Measurements from ENCODE around the gene DOCK3.
A peak's percentile ranks its signal among the peaks of the same experiment; 100 is the strongest.

The DOCK3 gene

GRCh38 chr3:51388286-51389029 lies 713.7 kb downstream of the DOCK3 start:
- DNase-seq (ENCODE audit: low spot score) = no peak

- peak; percentile 59 for DNase-seq (ENCODE audit: low spot score)
These were observed 714.9 kb downstream of the DOCK3 start for GRCh38 chr3:51389423-51390183.

GRCh38 chr3:51390246-51391074 lies 715.7 kb downstream of the DOCK3 start:
- DNase-seq (ENCODE audit: low spot score) = no peak

- DNase-seq (ENCODE audit: low spot score) = peak; percentile 97
These were observed 716.4 kb downstream of the DOCK3 start, which contains the start of gene RBM15B for GRCh38 chr3:51391075-51391565. TSS of gene RBM15B (plus strand) at chr3:51391285. CDS start at chr3:51391400, 115 bp downstream.

GRCh38 chr3:51391566-51392354 lies 717.0 kb downstream of the DOCK3 start:
- peak; percentile 44 for DNase-seq (ENCODE audit: low spot score)

DNA sequence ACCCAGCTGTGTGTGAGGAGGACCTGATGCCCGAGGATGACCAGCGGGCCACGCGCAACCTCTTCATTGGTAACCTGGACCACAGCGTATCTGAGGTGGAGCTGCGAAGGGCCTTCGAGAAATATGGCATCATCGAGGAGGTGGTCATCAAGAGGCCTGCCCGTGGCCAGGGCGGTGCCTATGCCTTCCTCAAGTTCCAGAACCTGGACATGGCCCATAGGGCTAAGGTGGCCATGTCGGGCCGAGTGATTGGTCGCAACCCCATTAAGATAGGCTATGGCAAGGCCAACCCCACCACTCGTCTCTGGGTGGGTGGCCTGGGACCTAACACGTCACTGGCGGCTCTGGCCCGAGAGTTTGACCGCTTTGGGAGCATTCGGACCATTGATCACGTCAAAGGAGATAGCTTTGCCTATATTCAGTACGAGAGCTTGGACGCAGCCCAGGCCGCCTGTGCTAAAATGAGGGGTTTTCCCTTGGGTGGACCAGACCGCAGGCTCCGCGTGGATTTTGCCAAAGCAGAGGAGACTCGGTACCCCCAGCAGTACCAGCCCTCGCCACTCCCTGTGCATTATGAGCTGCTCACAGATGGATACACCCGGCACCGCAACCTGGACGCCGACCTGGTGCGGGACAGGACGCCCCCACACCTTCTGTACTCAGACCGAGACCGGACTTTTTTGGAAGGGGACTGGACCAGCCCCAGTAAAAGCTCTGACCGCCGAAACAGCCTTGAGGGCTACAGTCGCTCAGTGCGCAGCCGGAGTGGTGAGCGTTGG lies 717.8 kb downstream of the DOCK3 start:
- no peak for DNase-seq (ENCODE audit: low spot score)

DNA sequence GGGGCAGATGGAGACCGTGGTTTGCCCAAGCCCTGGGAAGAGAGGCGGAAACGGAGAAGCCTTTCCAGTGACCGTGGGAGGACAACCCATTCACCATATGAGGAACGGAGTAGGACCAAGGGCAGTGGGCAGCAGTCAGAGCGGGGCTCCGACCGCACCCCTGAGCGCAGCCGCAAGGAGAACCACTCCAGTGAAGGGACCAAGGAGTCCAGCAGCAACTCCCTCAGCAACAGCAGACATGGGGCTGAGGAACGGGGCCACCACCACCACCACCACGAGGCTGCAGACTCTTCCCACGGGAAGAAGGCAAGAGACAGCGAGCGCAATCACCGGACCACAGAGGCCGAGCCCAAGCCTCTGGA lies 718.4 kb downstream of the DOCK3 start:
- DNase-seq (ENCODE audit: low spot score) = no peak

DNA sequence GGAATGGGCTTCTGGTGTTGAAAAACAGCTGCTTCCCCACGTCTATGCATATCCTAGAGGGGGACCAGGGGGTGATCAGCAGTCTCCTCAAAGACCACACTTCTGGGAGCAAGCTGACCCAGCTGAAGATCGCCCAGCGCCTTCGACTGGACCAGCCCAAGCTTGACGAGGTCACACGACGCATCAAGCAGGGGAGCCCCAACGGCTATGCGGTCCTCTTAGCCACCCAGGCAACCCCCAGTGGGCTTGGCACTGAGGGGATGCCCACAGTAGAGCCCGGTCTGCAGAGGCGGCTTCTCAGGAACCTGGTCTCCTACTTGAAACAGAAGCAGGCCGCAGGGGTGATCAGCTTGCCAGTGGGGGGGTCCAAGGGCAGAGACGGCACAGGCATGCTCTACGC lies 718.8 kb downstream of the DOCK3 start:
- DNase-seq (ENCODE audit: low spot score) = no peak

- DNase-seq (ENCODE audit: low spot score) = no peak
These were observed 719.8 kb downstream of the DOCK3 start for GRCh38 chr3:51394541-51394940.

- no peak for DNase-seq (ENCODE audit: low spot score)
These were observed 720.9 kb downstream of the DOCK3 start for GRCh38 chr3:51395493-51396213.

DNA sequence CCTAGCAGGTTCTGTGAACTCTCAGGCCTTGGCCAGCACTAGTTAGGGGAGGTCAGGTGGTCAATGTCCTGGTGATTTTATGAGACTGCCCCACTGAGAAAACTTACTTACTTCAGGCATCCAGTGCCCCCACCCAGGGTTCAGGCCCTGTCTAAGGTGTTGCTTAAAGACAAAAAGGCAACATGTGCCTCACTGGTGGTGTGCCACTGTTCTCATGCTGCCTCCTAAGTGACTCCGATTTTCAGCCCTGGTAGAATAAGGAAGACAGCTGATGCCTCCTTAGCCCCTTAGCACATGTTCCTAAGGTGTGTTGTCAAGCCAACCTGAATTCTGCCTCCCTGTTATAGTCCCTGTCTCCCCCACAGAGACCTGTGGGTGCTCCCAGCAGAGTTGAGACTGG lies 721.7 kb downstream of the DOCK3 start:
- DNase-seq (ENCODE audit: low spot score) = no peak

DNA sequence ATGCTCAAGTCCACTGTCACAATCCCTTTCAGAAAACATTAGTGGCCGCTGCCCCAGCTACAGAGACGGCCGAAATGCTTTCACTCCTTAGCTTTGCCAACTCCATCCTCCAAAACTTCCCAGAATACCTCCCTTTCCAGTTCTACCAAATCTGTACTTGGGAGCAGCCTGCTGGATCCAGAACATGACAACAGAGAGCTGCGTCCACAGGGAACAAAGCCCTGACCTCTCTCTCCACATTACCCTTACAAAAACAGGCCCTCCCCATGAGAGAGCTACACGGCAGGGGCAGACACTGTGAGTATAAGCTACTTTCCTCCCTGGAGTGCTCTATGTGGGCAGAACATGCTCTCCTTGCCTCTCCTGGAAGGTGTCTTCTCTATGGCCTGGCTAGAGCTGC lies 722.7 kb downstream of the DOCK3 start:
- DNase-seq (ENCODE audit: low spot score) = no peak

- no peak for DNase-seq (ENCODE audit: low spot score)
These were observed 724.0 kb downstream of the DOCK3 start for GRCh38 chr3:51398595-51399310.

DNA sequence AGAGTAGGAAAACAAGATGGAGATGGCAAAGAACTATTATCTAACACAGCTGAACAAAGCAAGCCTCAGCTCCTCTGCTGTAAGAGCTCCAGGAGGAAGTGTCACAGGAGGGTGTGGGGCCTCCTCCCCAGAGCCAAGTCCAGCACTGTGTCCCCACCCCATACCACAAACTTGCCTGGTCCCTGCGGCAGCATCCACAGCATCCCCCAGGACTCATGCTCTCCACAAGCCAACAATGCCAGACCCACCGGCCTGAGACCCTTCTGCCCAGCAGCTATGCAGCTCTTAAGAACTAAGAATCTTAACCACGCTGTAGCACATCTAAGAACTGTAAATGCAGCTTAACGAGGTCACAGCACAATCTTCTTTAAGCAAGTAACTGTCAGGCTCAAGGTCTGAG lies 725.4 kb downstream of the DOCK3 start:
- DNase-seq (ENCODE audit: low spot score) = no peak

GRCh38 chr3:51401735-51402134 lies 727.0 kb downstream of the DOCK3 start:
- DNase-seq (ENCODE audit: low spot score) = no peak

- no peak for DNase-seq (ENCODE audit: low spot score)
These were observed 728.9 kb downstream of the DOCK3 start for GRCh38 chr3:51403675-51404074.

DNA sequence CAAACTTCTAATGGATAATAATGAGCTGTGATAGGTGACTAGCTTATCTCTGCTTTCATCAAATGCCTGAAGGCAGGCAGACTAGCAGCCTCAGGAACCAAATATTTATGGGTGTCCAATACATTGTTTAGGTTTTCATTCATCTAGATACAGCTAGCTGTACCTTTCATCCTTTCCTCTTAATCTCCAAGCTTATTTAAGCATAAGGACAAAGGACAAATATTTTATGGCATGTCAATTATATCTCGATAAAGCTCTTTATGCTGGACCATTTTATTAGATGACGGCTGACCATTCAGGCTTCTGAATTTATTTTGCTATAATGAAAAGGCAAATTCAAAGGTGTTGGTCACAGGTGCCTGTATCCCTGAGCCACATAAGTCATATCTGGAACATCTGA lies 733.3 kb downstream of the DOCK3 start:
- DNase-seq (ENCODE audit: low spot score) = no peak

DNA sequence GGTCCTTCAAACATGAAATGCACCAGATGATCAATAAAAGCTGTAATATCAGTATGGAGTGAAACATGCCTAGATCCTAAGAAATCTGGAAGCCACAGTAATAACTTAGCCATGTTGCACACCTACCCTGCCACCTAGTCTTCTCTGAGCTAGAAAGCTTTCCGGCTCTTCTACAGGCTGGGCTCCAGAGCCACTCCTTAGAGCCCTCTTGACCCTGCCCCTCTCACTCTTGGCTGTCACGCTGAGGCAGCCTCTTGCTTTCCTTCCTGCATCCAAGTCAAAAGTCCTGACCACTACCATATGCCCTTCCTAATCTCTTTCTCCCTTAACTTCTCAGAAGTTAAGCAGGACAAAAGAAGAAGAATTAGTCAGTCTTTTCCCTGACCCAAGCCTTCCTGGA lies 734.1 kb downstream of the DOCK3 start:
- no peak for DNase-seq (ENCODE audit: low spot score)

- no peak for DNase-seq (ENCODE audit: low spot score)
These were observed 747.5 kb downstream of the DOCK3 start for GRCh38 chr3:51422211-51422610.

GRCh38 chr3:51426921-51427320 lies 752.2 kb downstream of the DOCK3 start:
- DNase-seq (ENCODE audit: low spot score) = no peak

Measured in CD4-positive, alpha-beta T cell treated with Interleukin-15 for 4 hours (primary cell).